GM12878 (cell line): ENCODE results near the gene TOM1L1. TPM values are rescaled to one million over a fixed set of nuclear protein-coding genes. Genes with fewer than 3 reads are reported as not detected.

Experiments used
- ATAC-seq: fragments of 200-7000 bp; cut with Tn5 transposase; 3 replicates; pipeline ENCODE4 v1.9.1; 2020; ENCODE audit warnings: mild to moderate bottlenecking, moderate library complexity
- BruUV-seq: library from RNA; stranded (reverse); fragments of 400-500 nt; replicated peaks from 2 replicates; lab custom pipeline; 2021; lab: Mats Ljungman, UMichigan
- CTCF ChIA-PET: fragments of 300-600 bp; sonication (Branson Sonifier 250); formaldehyde crosslinking; extraction: SDS; loops from one replicate; lab custom pipeline; 2021; ENCODE audit warnings: inconsistent platforms; lab: Yijun Ruan, JAX
- POLR2A ChIA-PET: fragments of 350-600 bp; formaldehyde crosslinking; extraction: SDS; loops from one replicate; lab custom pipeline; 2021; ENCODE audit warnings: inconsistent platforms; lab: Charles Lee
- RAD21 ChIA-PET: fragments of 300-600 bp; sonication (Branson Sonifier 250); formaldehyde crosslinking; loops from one replicate; lab custom pipeline; 2023; ENCODE audit warnings: antibody characterized with exemption; ENCODE audit not compliant: unreplicated experiment; lab: Charles Lee
- SMC1A ChIA-PET: fragments of 300-600 bp; sonication (Branson Sonifier 250); formaldehyde crosslinking; loops from one replicate; lab custom pipeline; 2023; ENCODE audit not compliant: unreplicated experiment, uncharacterized antibody; lab: Charles Lee
- DNase-seq: peaks from one replicate; pipeline ENCODE4 v3.0.0-alpha.2; 2011; ENCODE audit warnings: low read depth, low spot score
- FAIRE-seq: peaks from 3 replicates; lab custom pipeline; 2011; peaks lifted over from hg19 to GRCh38; lab: Jason Lieb, UNC
- H2AFZ ChIP-seq: 2 replicates; pipeline ENCODE4 v1.6.0; 2011; ENCODE audit warnings: low read depth, low read length, control low read depth; ENCODE audit not compliant: control insufficient read depth
- H3K27ac ChIP-seq: 2 replicates; pipeline ENCODE4 v1.5.1; 2011; ENCODE audit warnings: control low read depth; ENCODE audit not compliant: control insufficient read depth, insufficient read depth
- H3K27me3 ChIP-seq, 2 experiments: replicated peaks in 1 of 2; 2 replicates each; pipeline versions ENCODE4 v1.6.0 to v1.6.1; 2011; ENCODE audit warnings: low read length in 1 of 2; ENCODE audit not compliant: control insufficient read depth in 2 of 2, insufficient read depth in 2 of 2
- H3K36me3 ChIP-seq, 2 experiments: 2 replicates each; pipeline ENCODE4 v1.5.1; 2011; ENCODE audit warnings: low read length in 1 of 2; ENCODE audit not compliant: control insufficient read depth in 2 of 2, insufficient read depth in 2 of 2
- H3K4me1 ChIP-seq: 2 replicates; pipeline ENCODE4 v1.6.1; 2011; ENCODE audit warnings: mild to moderate bottlenecking, low read length, moderate library complexity, mixed read lengths; ENCODE audit not compliant: control insufficient read depth, insufficient read depth
- H3K4me2 ChIP-seq: 2 replicates; pipeline ENCODE4 v1.6.0; 2011; ENCODE audit warnings: control low read depth; ENCODE audit not compliant: control insufficient read depth, insufficient read depth
- H3K4me3 ChIP-seq: fragments of 200-600 bp; sonication (generic); 2 replicates; pipeline ENCODE4 v1.5.1; 2016
- H3K79me2 ChIP-seq: 2 replicates; pipeline ENCODE4 v1.6.0; 2011; ENCODE audit warnings: low read length; ENCODE audit not compliant: control insufficient read depth, insufficient read depth
- H3K9ac ChIP-seq: 2 replicates; pipeline ENCODE4 v1.8.0; 2011; ENCODE audit warnings: low read length, control low read depth, mixed read lengths; ENCODE audit not compliant: control insufficient read depth, insufficient read depth
- H3K9me3 ChIP-seq: replicated peaks from 3 replicates; pipeline ENCODE4 v1.5.1; 2011; ENCODE audit warnings: mild to moderate bottlenecking, low read length; ENCODE audit not compliant: control insufficient read depth, insufficient read depth
- H4K20me1 ChIP-seq: 2 replicates; pipeline ENCODE4 v1.6.0; 2011; ENCODE audit not compliant: control insufficient read depth, insufficient read depth
- CHD1 ChIP-seq: IDR thresholded peaks from 2 replicates; pipeline ENCODE4 v1.6.1; 2012; ENCODE audit warnings: low read depth, low read length, improper control_type of control experiment
- FOXM1 ChIP-seq: IDR thresholded peaks from 2 replicates; pipeline ENCODE4 v1.6.1; 2012; ENCODE audit warnings: low read depth, mild to moderate bottlenecking, inconsistent platforms, low read length, moderate library complexity
- HDGF ChIP-seq: fragments of 450-650 bp; IDR thresholded peaks from 2 replicates; pipeline ENCODE4 v1.6.1; 2016; ENCODE audit warnings: antibody characterized with exemption
- HSF1 ChIP-seq: fragments of 150-350 bp; IDR thresholded peaks from 2 replicates; pipeline ENCODE4 v1.6.1; 2014; ENCODE audit warnings: mild to moderate bottlenecking, low read depth, low read length
- MEF2B ChIP-seq: fragments of 450-650 bp; IDR thresholded peaks from 2 replicates; pipeline ENCODE4 v1.6.1; 2018; ENCODE audit warnings: mild to moderate bottlenecking, moderate library complexity; ENCODE audit not compliant: partially characterized antibody, poor library complexity, severe bottlenecking
- POU2F2 ChIP-seq: IDR thresholded peaks from 3 replicates; pipeline ENCODE4 v1.6.1; 2011; ENCODE audit warnings: low read depth, mild to moderate bottlenecking, low read length, borderline replicate concordance
- SIX5 ChIP-seq: IDR thresholded peaks from 2 replicates; pipeline ENCODE4 v1.6.1; 2011; ENCODE audit warnings: mild to moderate bottlenecking, low read depth, low read length, moderate library complexity; ENCODE audit not compliant: severe bottlenecking
- STAT1 ChIP-seq: fragments of 450-650 bp; conservative IDR thresholded peaks from 2 replicates; pipeline ENCODE4 v1.6.1; 2014; ENCODE audit warnings: antibody characterized with exemption, mild to moderate bottlenecking
- TCF3 ChIP-seq: IDR thresholded peaks from 2 replicates; pipeline ENCODE4 v1.6.1; 2012; ENCODE audit warnings: low read depth, mild to moderate bottlenecking, low read length, borderline replicate concordance; ENCODE audit not compliant: insufficient read depth
- TCF7 ChIP-seq: IDR thresholded peaks from 2 replicates; pipeline ENCODE4 v1.6.1; 2014; ENCODE audit warnings: antibody characterized with exemption, borderline replicate concordance
- USF2 ChIP-seq: IDR thresholded peaks from 2 replicates; pipeline ENCODE4 v1.6.1; 2011; ENCODE audit warnings: low read depth, low read length, improper control_type of control experiment, borderline replicate concordance
- ZNF217 ChIP-seq: fragments of 450-650 bp; IDR thresholded peaks from 2 replicates; pipeline ENCODE4 v1.6.1; 2017; ENCODE audit warnings: antibody characterized with exemption, mild to moderate bottlenecking
- WGBS: methylation state at CpG from one replicate; pipeline ENCODE4 v1.1.6; 2016; ENCODE audit warnings: low lambda C conversion rate; ENCODE audit not compliant: insufficient replicate concordance, insufficient coverage; ENCODE audit errors: missing lambda C conversion rate; 5-methylcytosine and 5-hydroxymethylcytosine counted together
- in situ Hi-C: fragments of 300-500 bp; cut with MboI; formaldehyde crosslinking; loops from 9 replicates; pipeline ENCODE4 v1.14.3; 2018; ENCODE audit warnings: mixed read lengths
- intact Hi-C: fragments of 100-400 bp; cut with micrococcal nuclease; formaldehyde crosslinking; loops from one replicate; pipeline ENCODE4 v1.14.2; 2022; ENCODE audit not compliant: unreplicated experiment
- polyA plus RNA-seq, 11 experiments: library from polyadenylated mRNA; depleted of rRNA in 4 of 11; unstranded in 6 of 11; stranded (reverse) in 5 of 11; fragments of >200 nt; fragmentation: Nextera tagmentation in 4 of 11; fragmentation: Illumina TruSeq in 1 of 11; extraction: Ambion mirVana in 4 of 11; extraction: Trizol in 1 of 11; gene quantifications; 1 replicate in 1 of 11; 2 replicates in 10 of 11; pipeline versions ENCODE4 v1.2.1 to v1.2.3, GENCODE V29; 2011 to 2016; ENCODE audit warnings: inconsistent platforms in 2 of 11, missing spikeins in 2 of 11, low read depth in 1 of 11
- total RNA-seq, 4 experiments: library from RNA; depleted of rRNA in 3 of 4; stranded (reverse); fragments of >200 nt in 3 of 4; fragmentation: Illumina TruSeq in 1 of 4; extraction: Trizol in 1 of 4; gene quantifications; 2 replicates each; pipeline versions ENCODE4 v1.2.1 to v1.2.3, GENCODE V29; 2013 to 2021
- TF ChIP-seq, protein P1 (sequence below): fragments of 450-650 bp; formaldehyde crosslinking; IDR thresholded peaks from 2 replicates; pipeline ENCODE4 v1.4.0; 2022; ENCODE audit warnings: mild to moderate bottlenecking, moderate library complexity

TOM1L1 gene
- total and polyA plus RNA-seq, 10 of the 15 experiments (the other 5 are each of a cell fraction or from before 2014, with no cell fraction given): 1.9 to 8.8 (median 2.5) TPM

GRCh38 chr17:54864070-54864469, 36.6 kb upstream of the TOM1L1 start (continued):
- TF ChIP-seq POU2F2: no peak
- no peak for TF ChIP-seq USF2

- in situ Hi-C loops: no loop called here
- CTCF ChIA-PET: no interaction called here
- no peak for FAIRE-seq
- Histone ChIP-seq H3K27me3 (no peaks in the 10 kb centered on the region), H3K9ac (no peak overlapping the region)
- TF ChIP-seq POU2F2: no peak
- TF ChIP-seq MEF2B: no peak
- TF ChIP-seq STAT1: no peak
- TF ChIP-seq TCF7: no peak
- TF ChIP-seq HSF1: no peak
- TF ChIP-seq ZNF217: no peak
- no peak for TF ChIP-seq HDGF
- TF ChIP-seq TCF3: no peak
- TF ChIP-seq, protein P1, sequence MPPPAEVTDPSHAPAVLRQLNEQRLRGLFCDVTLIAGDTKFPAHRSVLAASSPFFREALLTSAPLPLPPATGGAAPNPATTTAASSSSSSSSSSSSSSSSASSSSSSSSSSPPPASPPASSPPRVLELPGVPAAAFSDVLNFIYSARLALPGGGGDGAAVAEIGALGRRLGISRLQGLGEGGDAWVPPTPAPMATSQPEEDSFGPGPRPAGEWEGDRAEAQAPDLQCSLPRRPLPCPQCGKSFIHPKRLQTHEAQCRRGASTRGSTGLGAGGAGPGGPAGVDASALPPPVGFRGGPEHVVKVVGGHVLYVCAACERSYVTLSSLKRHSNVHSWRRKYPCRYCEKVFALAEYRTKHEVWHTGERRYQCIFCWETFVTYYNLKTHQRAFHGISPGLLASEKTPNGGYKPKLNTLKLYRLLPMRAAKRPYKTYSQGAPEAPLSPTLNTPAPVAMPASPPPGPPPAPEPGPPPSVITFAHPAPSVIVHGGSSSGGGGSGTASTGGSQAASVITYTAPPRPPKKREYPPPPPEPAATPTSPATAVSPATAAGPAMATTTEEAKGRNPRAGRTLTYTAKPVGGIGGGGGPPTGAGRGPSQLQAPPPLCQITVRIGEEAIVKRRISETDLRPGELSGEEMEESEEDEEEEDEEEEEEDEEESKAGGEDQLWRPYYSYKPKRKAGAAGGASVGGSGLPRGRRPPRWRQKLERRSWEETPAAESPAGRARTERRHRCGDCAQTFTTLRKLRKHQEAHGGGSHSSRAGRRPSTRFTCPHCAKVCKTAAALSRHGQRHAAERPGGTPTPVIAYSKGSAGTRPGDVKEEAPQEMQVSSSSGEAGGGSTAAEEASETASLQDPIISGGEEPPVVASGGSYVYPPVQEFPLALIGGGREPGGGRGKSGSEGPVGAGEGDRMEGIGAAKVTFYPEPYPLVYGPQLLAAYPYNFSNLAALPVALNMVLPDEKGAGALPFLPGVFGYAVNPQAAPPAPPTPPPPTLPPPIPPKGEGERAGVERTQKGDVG (CRISPR knock-in tag): no peak
- TF ChIP-seq FOXM1: no peak
- TF ChIP-seq SIX5: no peak
- no peak for TF ChIP-seq CHD1
- TF ChIP-seq, all 136 proteins: peak for 0
- Histone ChIP-seq H3K4me2 (no peak overlapping the region), H3K36me3 (no peaks in the 10 kb centered on the region), H4K20me1 (no peaks in the 10 kb centered on the region), H3K4me1 (no peaks in the 10 kb centered on the region), H3K27ac (no peak overlapping the region), H3K9me3 (no peaks in the 10 kb centered on the region), H3K79me2 (no peaks in the 10 kb centered on the region), H3K4me3 (no peak overlapping the region), H2AFZ (no peak overlapping the region)
- RAD21 ChIA-PET: no interaction called here
- POLR2A ChIA-PET: no interaction called here
- SMC1A ChIA-PET: interaction anchor here (0.5 kb wide), 1 partner anchor 484 kb away, joined by 3 read pairs; no protein-coding TSS in a partner anchor
- no peak for DNase-seq
- intact Hi-C loops: no loop called here
- ATAC-seq: no peak
- no TSS peak for BruUV-seq
- 42% methylated on average over 8 of the region's 8 CpGs for WGBS
These were observed 35.9 kb upstream of the TOM1L1 start for GRCh38 chr17:54864636-54865356.
